GM23338 (cell line): ENCODE data around the gene ADGRV1. TPM values are rescaled to one million over a fixed set of nuclear protein-coding genes. Genes with fewer than 3 reads are reported as not detected.

Experiments
- ATAC-seq: fragments of 200-7000 bp; cut with Tn5 transposase; 3 replicates; pipeline ENCODE4 v1.9.1; 2020
- DNase-seq: peaks from one replicate; pipeline ENCODE4 v3.0.0-alpha.2; 2015; ENCODE audit warnings: low spot score
- H2AFZ ChIP-seq: fragments of 200-600 bp; sonication (generic); 2 replicates; pipeline ENCODE4 v1.8.0; 2016; ENCODE audit warnings: antibody characterized with exemption, mild to moderate bottlenecking, moderate library complexity
- H3F3A ChIP-seq: fragments of 200-600 bp; sonication (generic); replicated peaks from 2 replicates; pipeline ENCODE4 v1.8.0; 2017; ENCODE audit warnings: antibody characterized with exemption, mixed run types, low read depth
- H3K27ac ChIP-seq: fragments of 200-600 bp; sonication (generic); 2 replicates; pipeline ENCODE4 v1.6.1; 2016; ENCODE audit warnings: low read depth
- H3K27me3 ChIP-seq: fragments of 200-600 bp; sonication (generic); 2 replicates; pipeline ENCODE4 v1.8.0; 2016; ENCODE audit warnings: mild to moderate bottlenecking, mixed run types, moderate library complexity; ENCODE audit not compliant: insufficient read depth
- H3K36me3 ChIP-seq: fragments of 200-600 bp; sonication (generic); 2 replicates; pipeline ENCODE4 v1.8.0; 2016; ENCODE audit warnings: mild to moderate bottlenecking; ENCODE audit not compliant: insufficient read depth
- H3K4me1 ChIP-seq: fragments of 200-600 bp; sonication (generic); 2 replicates; pipeline ENCODE4 v1.8.0; 2016; ENCODE audit warnings: mild to moderate bottlenecking, moderate library complexity; ENCODE audit not compliant: insufficient read depth
- H3K4me2 ChIP-seq: fragments of 200-600 bp; sonication (generic); 2 replicates; pipeline ENCODE4 v1.7.1; 2017; ENCODE audit warnings: mixed run types
- H3K4me3 ChIP-seq: fragments of 200-600 bp; sonication (generic); 2 replicates; pipeline ENCODE4 v1.6.1; 2016; ENCODE audit warnings: mixed run types
- H3K79me2 ChIP-seq: fragments of 200-600 bp; sonication (generic); replicated peaks from 2 replicates; pipeline ENCODE4 v1.8.0; 2017; ENCODE audit warnings: mild to moderate bottlenecking; ENCODE audit not compliant: insufficient read depth
- H3K9me2 ChIP-seq: fragments of 200-600 bp; sonication (generic); 2 replicates; pipeline ENCODE4 v1.8.0; 2017; ENCODE audit not compliant: insufficient read depth
- H4K20me1 ChIP-seq: fragments of 200-600 bp; sonication (generic); replicated peaks from 2 replicates; pipeline ENCODE4 v1.8.0; 2017; ENCODE audit warnings: mild to moderate bottlenecking; ENCODE audit not compliant: insufficient read depth
- H3K27ac Mint-ChIP-seq: 2 replicates; pipeline ENCODE4 v1.8.0; 2020; ENCODE audit warnings: inconsistent platforms, mild to moderate bottlenecking, moderate library complexity, mixed read lengths
- H3K27me3 Mint-ChIP-seq: 3 replicates; pipeline ENCODE4 v1.8.0; 2022; ENCODE audit warnings: low read depth, mild to moderate bottlenecking, moderate library complexity, mixed read lengths, inconsistent platforms; ENCODE audit not compliant: insufficient read depth, poor library complexity
- H3K36me3 Mint-ChIP-seq: 3 replicates; pipeline ENCODE4 v1.8.0; 2021; ENCODE audit warnings: low read depth, mild to moderate bottlenecking, inconsistent platforms, moderate library complexity, mixed read lengths
- H3K4me1 Mint-ChIP-seq: 3 replicates; pipeline ENCODE4 v1.8.0; 2020; ENCODE audit warnings: mild to moderate bottlenecking, inconsistent platforms, mixed read lengths
- H3K4me3 Mint-ChIP-seq: 3 replicates; pipeline ENCODE4 v1.8.0; 2021; ENCODE audit warnings: moderate library complexity, mild to moderate bottlenecking, inconsistent platforms, mixed read lengths
- H3K9me3 Mint-ChIP-seq: 3 replicates; pipeline ENCODE4 v1.8.0; 2020; ENCODE audit warnings: moderate library complexity, mild to moderate bottlenecking, inconsistent platforms, mixed read lengths
- CREB1 ChIP-seq: fragments of 250-450 bp; sonication (Bioruptor Pico); IDR thresholded peaks from 2 replicates; pipeline ENCODE4 v1.5.0; 2020; ENCODE audit warnings: low read depth, mild to moderate bottlenecking, moderate library complexity
- EZH2 ChIP-seq: fragments of 200-600 bp; sonication (generic); IDR thresholded peaks from one replicate; pipeline ENCODE4 v1.8.0; 2017; ENCODE audit warnings: antibody characterized with exemption, mild to moderate bottlenecking, low read depth; ENCODE audit not compliant: unreplicated experiment
- JUNB ChIP-seq: IDR thresholded peaks from one replicate; pipeline ENCODE4 v1.6.1; 2016; ENCODE audit warnings: antibody characterized with exemption; ENCODE audit not compliant: unreplicated experiment
- NANOG ChIP-seq: IDR thresholded peaks from 2 replicates; pipeline ENCODE4 v1.6.1; 2016; ENCODE audit warnings: antibody characterized with exemption, borderline replicate concordance
- POLR2AphosphoS5 ChIP-seq: IDR thresholded peaks from 2 replicates; pipeline ENCODE4 v1.6.1; 2016; ENCODE audit warnings: antibody characterized with exemption, low read depth
- REST ChIP-seq: IDR thresholded peaks from one replicate; pipeline ENCODE4 v1.6.1; 2018; ENCODE audit warnings: antibody characterized with exemption; ENCODE audit not compliant: unreplicated experiment
- STAT1 ChIP-seq: IDR thresholded peaks from one replicate; pipeline ENCODE4 v1.6.1; 2016; ENCODE audit warnings: antibody characterized with exemption; ENCODE audit not compliant: unreplicated experiment
- ZNF114 ChIP-seq: fragments of 250-450 bp; sonication (Bioruptor Pico); IDR thresholded peaks from 2 replicates; pipeline ENCODE4 v1.5.0; 2020; ENCODE audit warnings: mild to moderate bottlenecking, moderate library complexity
- ZNF331 ChIP-seq: fragments of 250-450 bp; sonication (Bioruptor Pico); IDR thresholded peaks from 2 replicates; pipeline ENCODE4 v1.5.0; 2020; ENCODE audit warnings: low read depth, mild to moderate bottlenecking, moderate library complexity
- polyA plus RNA-seq: library from polyadenylated mRNA; unstranded; fragments of >200 nt; fragmentation: Nextera tagmentation; extraction: Ambion mirVana; gene quantifications from 2 replicates; pipeline ENCODE4 v1.2.1, GENCODE V29; 2016
- total RNA-seq: library from RNA; depleted of rRNA; stranded (reverse); fragments of >200 nt; shearing (Covaris generic); gene quantifications from 2 replicates; pipeline ENCODE4 v1.2.3, GENCODE V29; 2014
- TF ChIP-seq, protein P1 (sequence below): fragments of 250-450 bp; sonication (Bioruptor Pico); IDR thresholded peaks from 2 replicates; pipeline ENCODE4 v1.5.0; 2020; ENCODE audit warnings: mild to moderate bottlenecking, moderate library complexity
- TF ChIP-seq, protein P2 (sequence below), 2 experiments: fragments of 200-600 bp in 1 of 2; sonication (generic) in 1 of 2; conservative IDR thresholded peaks; 2 replicates each; pipeline versions ENCODE4 v1.5.1 to v1.6.1; 2016 to 2017; ENCODE audit warnings: antibody characterized with exemption in 2 of 2, low read depth in 2 of 2, mild to moderate bottlenecking in 2 of 2, moderate library complexity in 1 of 2

Gene ADGRV1
- total and polyA plus RNA-seq, 2 experiments from 2014 or later = 46.1 to 149 TPM

DNA sequence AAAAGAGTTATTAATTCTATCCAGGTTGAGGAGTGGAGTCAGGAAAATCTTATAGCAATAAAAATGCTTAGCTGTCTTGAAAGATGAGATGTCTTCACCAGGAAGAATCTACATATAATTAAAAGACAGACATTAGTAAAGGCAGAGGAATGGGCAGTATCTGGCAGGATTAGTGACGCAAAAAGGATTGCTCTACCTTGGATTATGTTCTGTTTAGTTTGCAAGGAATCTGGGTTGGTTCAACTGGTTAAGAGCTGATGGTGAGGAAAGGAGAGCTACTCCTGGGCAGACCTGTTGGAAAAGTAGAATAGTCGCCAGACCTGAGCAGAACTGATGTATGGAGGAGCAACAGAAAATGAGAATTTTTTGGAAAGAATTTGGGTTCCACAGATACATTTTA lies 318.5 kb downstream of the ADGRV1 start:
- peaks cover 41% of the 10 kb centered on the region for H3K4me1 Mint-ChIP-seq
- no peaks in the 10 kb centered on the region for H3K36me3 ChIP-seq
- DNase-seq = no peak
- ATAC-seq = no peak
- H3K27ac Mint-ChIP-seq = 0 out of 2 replicates have a peak overlapping the region, but pooled peaks have one; percentile 11
- H3K9me3 Mint-ChIP-seq = no peaks in the 10 kb centered on the region
- peaks cover 18% of the 10 kb centered on the region; the same call in 2 of the 3 replicates for H3K36me3 Mint-ChIP-seq
- H3K4me1 ChIP-seq = peaks cover 23% of the 10 kb centered on the region
- H3K27ac ChIP-seq = no peak overlapping the region
- no peak overlapping the region for H3K4me3 Mint-ChIP-seq
- H3K4me2 ChIP-seq = no peak overlapping the region
- no peaks in the 10 kb centered on the region for H4K20me1 ChIP-seq
- TF ChIP-seq, protein P1, sequence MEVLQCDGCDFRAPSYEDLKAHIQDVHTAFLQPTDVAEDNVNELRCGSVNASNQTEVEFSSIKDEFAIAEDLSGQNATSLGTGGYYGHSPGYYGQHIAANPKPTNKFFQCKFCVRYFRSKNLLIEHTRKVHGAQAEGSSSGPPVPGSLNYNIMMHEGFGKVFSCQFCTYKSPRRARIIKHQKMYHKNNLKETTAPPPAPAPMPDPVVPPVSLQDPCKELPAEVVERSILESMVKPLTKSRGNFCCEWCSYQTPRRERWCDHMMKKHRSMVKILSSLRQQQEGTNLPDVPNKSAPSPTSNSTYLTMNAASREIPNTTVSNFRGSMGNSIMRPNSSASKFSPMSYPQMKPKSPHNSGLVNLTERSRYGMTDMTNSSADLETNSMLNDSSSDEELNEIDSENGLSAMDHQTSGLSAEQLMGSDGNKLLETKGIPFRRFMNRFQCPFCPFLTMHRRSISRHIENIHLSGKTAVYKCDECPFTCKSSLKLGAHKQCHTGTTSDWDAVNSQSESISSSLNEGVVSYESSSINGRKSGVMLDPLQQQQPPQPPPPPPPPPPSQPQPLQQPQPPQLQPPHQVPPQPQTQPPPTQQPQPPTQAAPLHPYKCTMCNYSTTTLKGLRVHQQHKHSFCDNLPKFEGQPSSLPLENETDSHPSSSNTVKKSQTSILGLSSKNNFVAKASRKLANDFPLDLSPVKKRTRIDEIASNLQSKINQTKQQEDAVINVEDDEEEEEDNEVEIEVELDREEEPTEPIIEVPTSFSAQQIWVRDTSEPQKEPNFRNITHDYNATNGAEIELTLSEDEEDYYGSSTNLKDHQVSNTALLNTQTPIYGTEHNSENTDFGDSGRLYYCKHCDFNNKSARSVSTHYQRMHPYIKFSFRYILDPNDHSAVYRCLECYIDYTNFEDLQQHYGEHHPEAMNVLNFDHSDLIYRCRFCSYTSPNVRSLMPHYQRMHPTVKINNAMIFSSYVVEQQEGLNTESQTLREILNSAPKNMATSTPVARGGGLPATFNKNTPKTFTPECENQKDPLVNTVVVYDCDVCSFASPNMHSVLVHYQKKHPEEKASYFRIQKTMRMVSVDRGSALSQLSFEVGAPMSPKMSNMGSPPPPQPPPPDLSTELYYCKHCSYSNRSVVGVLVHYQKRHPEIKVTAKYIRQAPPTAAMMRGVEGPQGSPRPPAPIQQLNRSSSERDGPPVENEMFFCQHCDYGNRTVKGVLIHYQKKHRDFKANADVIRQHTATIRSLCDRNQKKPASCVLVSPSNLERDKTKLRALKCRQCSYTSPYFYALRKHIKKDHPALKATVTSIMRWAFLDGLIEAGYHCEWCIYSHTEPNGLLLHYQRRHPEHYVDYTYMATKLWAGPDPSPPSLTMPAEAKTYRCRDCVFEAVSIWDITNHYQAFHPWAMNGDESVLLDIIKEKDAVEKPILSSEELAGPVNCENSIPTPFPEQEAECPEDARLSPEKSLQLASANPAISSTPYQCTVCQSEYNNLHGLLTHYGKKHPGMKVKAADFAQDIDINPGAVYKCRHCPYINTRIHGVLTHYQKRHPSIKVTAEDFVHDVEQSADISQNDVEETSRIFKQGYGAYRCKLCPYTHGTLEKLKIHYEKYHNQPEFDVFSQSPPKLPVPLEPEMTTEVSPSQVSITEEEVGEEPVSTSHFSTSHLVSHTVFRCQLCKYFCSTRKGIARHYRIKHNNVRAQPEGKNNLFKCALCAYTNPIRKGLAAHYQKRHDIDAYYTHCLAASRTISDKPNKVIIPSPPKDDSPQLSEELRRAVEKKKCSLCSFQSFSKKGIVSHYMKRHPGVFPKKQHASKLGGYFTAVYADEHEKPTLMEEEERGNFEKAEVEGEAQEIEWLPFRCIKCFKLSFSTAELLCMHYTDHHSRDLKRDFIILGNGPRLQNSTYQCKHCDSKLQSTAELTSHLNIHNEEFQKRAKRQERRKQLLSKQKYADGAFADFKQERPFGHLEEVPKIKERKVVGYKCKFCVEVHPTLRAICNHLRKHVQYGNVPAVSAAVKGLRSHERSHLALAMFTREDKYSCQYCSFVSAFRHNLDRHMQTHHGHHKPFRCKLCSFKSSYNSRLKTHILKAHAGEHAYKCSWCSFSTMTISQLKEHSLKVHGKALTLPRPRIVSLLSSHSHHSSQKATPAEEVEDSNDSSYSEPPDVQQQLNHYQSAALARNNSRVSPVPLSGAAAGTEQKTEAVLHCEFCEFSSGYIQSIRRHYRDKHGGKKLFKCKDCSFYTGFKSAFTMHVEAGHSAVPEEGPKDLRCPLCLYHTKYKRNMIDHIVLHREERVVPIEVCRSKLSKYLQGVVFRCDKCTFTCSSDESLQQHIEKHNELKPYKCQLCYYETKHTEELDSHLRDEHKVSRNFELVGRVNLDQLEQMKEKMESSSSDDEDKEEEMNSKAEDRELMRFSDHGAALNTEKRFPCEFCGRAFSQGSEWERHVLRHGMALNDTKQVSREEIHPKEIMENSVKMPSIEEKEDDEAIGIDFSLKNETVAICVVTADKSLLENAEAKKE (CRISPR knock-in tag) = no peak
- TF ChIP-seq STAT1 (no peak), JUNB (no peak), EZH2 (no peak), ZNF331 (CRISPR knock-in tag) (no peak), NANOG (no peak), POLR2AphosphoS5 (no peak), REST (no peak), CREB1 (no peak), ZNF114 (CRISPR knock-in tag) (no peak)
- TF ChIP-seq, protein P2, sequence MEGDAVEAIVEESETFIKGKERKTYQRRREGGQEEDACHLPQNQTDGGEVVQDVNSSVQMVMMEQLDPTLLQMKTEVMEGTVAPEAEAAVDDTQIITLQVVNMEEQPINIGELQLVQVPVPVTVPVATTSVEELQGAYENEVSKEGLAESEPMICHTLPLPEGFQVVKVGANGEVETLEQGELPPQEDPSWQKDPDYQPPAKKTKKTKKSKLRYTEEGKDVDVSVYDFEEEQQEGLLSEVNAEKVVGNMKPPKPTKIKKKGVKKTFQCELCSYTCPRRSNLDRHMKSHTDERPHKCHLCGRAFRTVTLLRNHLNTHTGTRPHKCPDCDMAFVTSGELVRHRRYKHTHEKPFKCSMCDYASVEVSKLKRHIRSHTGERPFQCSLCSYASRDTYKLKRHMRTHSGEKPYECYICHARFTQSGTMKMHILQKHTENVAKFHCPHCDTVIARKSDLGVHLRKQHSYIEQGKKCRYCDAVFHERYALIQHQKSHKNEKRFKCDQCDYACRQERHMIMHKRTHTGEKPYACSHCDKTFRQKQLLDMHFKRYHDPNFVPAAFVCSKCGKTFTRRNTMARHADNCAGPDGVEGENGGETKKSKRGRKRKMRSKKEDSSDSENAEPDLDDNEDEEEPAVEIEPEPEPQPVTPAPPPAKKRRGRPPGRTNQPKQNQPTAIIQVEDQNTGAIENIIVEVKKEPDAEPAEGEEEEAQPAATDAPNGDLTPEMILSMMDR (conservative IDR thresholded peaks at IDR 0.05; ENCODE audit: low read depth in 2 of 2) = no peak
- H3K79me2 ChIP-seq = no peaks in the 10 kb centered on the region
- H3K27me3 ChIP-seq = no peaks in the 10 kb centered on the region
- no peaks in the 10 kb centered on the region for H3K9me2 ChIP-seq
- H3K27me3 Mint-ChIP-seq = peaks cover 4% of the 10 kb centered on the region
- no peak overlapping the region for H3K4me3 ChIP-seq
- H2AFZ ChIP-seq = no peak overlapping the region
- H3F3A ChIP-seq = no peaks in the 10 kb centered on the region
